COR-L47 (cell line): ENCODE results near the gene SOX10.
"Not testable (repeated sequence)": the region's sequence is repeated elsewhere in the genome, so short reads cannot be mapped to it uniquely, and the experiment has no call there.

Experiments used
- DNase-seq: peaks from one replicate; lab custom pipeline; 2025; lab: John Stamatoyannopoulos, UW

Gene SOX10

GRCh38 chr22:37959231-37959825 is 25.0 kb downstream of the SOX10 start:
- no peak for DNase-seq

- DNase-seq, result no peak
Measured at GRCh38 chr22:37957232-37957631, 27.1 kb downstream of the SOX10 start.

GRCh38 chr22:37955825-37956397 is 28.4 kb downstream of the SOX10 start:
- not testable (repeated sequence) for DNase-seq

GRCh38 chr22:37954686-37955085 is 29.7 kb downstream of the SOX10 start:
- DNase-seq, result no peak

GRCh38 chr22:37953437-37954179 is 30.7 kb downstream of the SOX10 start, which contains the start of the genes C22orf23 and POLR2F:
Gene C22orf23 (minus strand): TSS chr22:37953601. CDS start chr22:37953149, 452 bp downstream.
Gene POLR2F (plus strand): TSS chr22:37953699. CDS start chr22:37953788, 89 bp downstream.
- DNase-seq, result peak; percentile 94

GRCh38 chr22:37953062-37953436 is 31.3 kb downstream of the SOX10 start:
- DNase-seq, result no peak

- not testable (repeated sequence) for DNase-seq
Measured at GRCh38 chr22:37952629-37953028, 31.7 kb downstream of the SOX10 start.

- no peak for DNase-seq
Measured at GRCh38 chr22:37951305-37951704, 33.0 kb downstream of the SOX10 start.

- not testable (repeated sequence) for DNase-seq
Measured at GRCh38 chr22:37947142-37947795, 37.1 kb downstream of the SOX10 start.

- not testable (repeated sequence) for DNase-seq
Measured at GRCh38 chr22:37944423-37944822, 39.9 kb downstream of the SOX10 start.

- no peak for DNase-seq
Measured at GRCh38 chr22:37943825-37944198, 40.5 kb downstream of the SOX10 start.

- DNase-seq, result no peak
Measured at GRCh38 chr22:37943136-37943824, 41.1 kb downstream of the SOX10 start.

- DNase-seq, result no peak
Measured at GRCh38 chr22:37942133-37942532, 42.2 kb downstream of the SOX10 start.

- DNase-seq, result no peak
Measured at GRCh38 chr22:37940698-37941376, 43.5 kb downstream of the SOX10 start.

- peak; percentile 47 for DNase-seq
Measured at GRCh38 chr22:37933711-37934376, 50.5 kb downstream of the SOX10 start.

- DNase-seq, result no peak
Measured at GRCh38 chr22:37932821-37933578, 51.4 kb downstream of the SOX10 start.

- DNase-seq, result no peak
Measured at GRCh38 chr22:37932401-37932800, 52.0 kb downstream of the SOX10 start.

GRCh38 chr22:37931893-37932389 is 52.4 kb downstream of the SOX10 start:
- no peak for DNase-seq

- DNase-seq, result no peak
Measured at GRCh38 chr22:37930952-37931440, 53.4 kb downstream of the SOX10 start.
